H1 (cell line): ENCODE data around the gene FBXL17. TPM values are rescaled to one million over a fixed set of nuclear protein-coding genes. Genes with fewer than 3 reads are reported as not detected.

ENCODE experiments used
- CTCF ChIA-PET: fragments of 300-600 bp; sonication (Branson Sonifier 250); formaldehyde crosslinking; loops from one replicate; lab custom pipeline; 2021; ENCODE audit not compliant: partially characterized antibody; lab: Charles Lee
- POLR2A ChIA-PET: fragments of 300-600 bp; sonication (Branson Sonifier 250); formaldehyde crosslinking; loops from one replicate; lab custom pipeline; 2021; ENCODE audit warnings: inconsistent platforms; ENCODE audit not compliant: partially characterized antibody; lab: Charles Lee
- DNase-seq, 2 experiments: peaks; one replicate each; pipeline versions ENCODE4 v3.0.0 to v3.0.0-alpha.2; 2010 to 2022; ENCODE audit warnings: low spot score in 2 of 2, low read depth in 1 of 2, mixed read lengths in 1 of 2
- FAIRE-seq: peaks from 2 replicates; lab custom pipeline; 2011; peaks lifted over from hg19 to GRCh38; lab: Jason Lieb, UNC
- H2AFZ ChIP-seq: 2 replicates; pipeline ENCODE4 v1.8.1; 2012; ENCODE audit warnings: low read length, inconsistent platforms
- H2AK5ac ChIP-seq: 2 replicates; pipeline ENCODE4 v1.6.1; 2013; ENCODE audit warnings: low read depth, low read length
- H2BK120ac ChIP-seq: replicated peaks from 2 replicates; pipeline ENCODE3; 2013; ENCODE audit warnings: low read depth, low read length, inconsistent platforms
- H2BK12ac ChIP-seq: 2 replicates; pipeline ENCODE4 v1.6.1; 2013; ENCODE audit warnings: low read depth, low read length
- H2BK15ac ChIP-seq: 2 replicates; pipeline ENCODE4 v1.6.1; 2013; ENCODE audit warnings: low read length
- H2BK20ac ChIP-seq: 2 replicates; pipeline ENCODE4 v1.6.1; 2013; ENCODE audit warnings: low read length
- H2BK5ac ChIP-seq: 2 replicates; pipeline ENCODE4 v1.6.1; 2013; ENCODE audit warnings: low read depth, low read length
- H3K14ac ChIP-seq: 2 replicates; pipeline ENCODE4 v1.6.1; 2013; ENCODE audit warnings: inconsistent platforms; ENCODE audit not compliant: insufficient read length
- H3K18ac ChIP-seq: 2 replicates; pipeline ENCODE4 v1.6.1; 2013; ENCODE audit warnings: low read length; ENCODE audit errors: extremely low read depth
- H3K23ac ChIP-seq: 2 replicates; pipeline ENCODE4 v1.6.1; 2013; ENCODE audit warnings: inconsistent platforms; ENCODE audit not compliant: insufficient read length
- H3K23me2 ChIP-seq: 2 replicates; pipeline ENCODE4 v1.6.1; 2013; ENCODE audit warnings: low read depth, low read length
- H3K27ac ChIP-seq: 2 replicates; pipeline ENCODE4 v1.6.1; 2011; ENCODE audit warnings: low read depth, low read length, inconsistent platforms
- H3K27me3 ChIP-seq, 4 experiments: replicated peaks in 1 of 4; 1 replicate in 1 of 4; 2 replicates in 3 of 4; pipeline versions ENCODE4 v1.6.1 to v1.8.1; 2011 to 2013; ENCODE audit warnings: low read length in 3 of 4, mild to moderate bottlenecking in 3 of 4, inconsistent platforms in 2 of 4, mixed read lengths in 2 of 4, moderate library complexity in 1 of 4; ENCODE audit not compliant: control insufficient read depth in 3 of 4, insufficient read depth in 3 of 4; ENCODE audit errors: extremely low read depth in 1 of 4
- H3K36me3 ChIP-seq, 4 experiments: 2 replicates each; pipeline versions ENCODE4 v1.6.1 to v1.8.1; 2011 to 2013; ENCODE audit warnings: mild to moderate bottlenecking in 4 of 4, low read length in 3 of 4, moderate library complexity in 2 of 4, control low read depth in 1 of 4, inconsistent platforms in 1 of 4; ENCODE audit not compliant: insufficient read depth in 4 of 4, control insufficient read depth in 2 of 4
- H3K4ac ChIP-seq: replicated peaks from 2 replicates; pipeline ENCODE3; 2013; ENCODE audit warnings: low read length, low read depth, mixed read lengths, inconsistent platforms; ENCODE audit not compliant: insufficient read length
- H3K4me1 ChIP-seq, 4 experiments: replicated peaks in 1 of 4; 1 replicate in 1 of 4; 2 replicates in 3 of 4; pipeline versions ENCODE4 v1.6.1 to v1.8.1; 2011 to 2013; ENCODE audit warnings: low read length in 3 of 4, inconsistent platforms in 2 of 4, mixed read lengths in 1 of 4; ENCODE audit not compliant: insufficient read depth in 4 of 4, control insufficient read depth in 3 of 4
- H3K4me2 ChIP-seq, 2 experiments: 2 replicates each; pipeline versions ENCODE4 v1.6.1 to v1.8.1; 2011 to 2013; ENCODE audit warnings: low read depth in 2 of 2, low read length in 2 of 2, control low read depth in 1 of 2, inconsistent platforms in 1 of 2, mild to moderate bottlenecking in 1 of 2; ENCODE audit not compliant: insufficient read depth in 1 of 2
- H3K4me3 ChIP-seq, 4 experiments: fragments of 200-600, 300-600 bp in 1 of 4; sonication (generic), shearing (Covaris generic), sonication (Bioruptor Twin) in 1 of 4; 2 replicates each; pipeline versions ENCODE4 v1.5.1 to v1.8.1; 2011 to 2016; ENCODE audit warnings: low read length in 4 of 4, low read depth in 3 of 4, control low read depth in 2 of 4, inconsistent platforms in 2 of 4, mild to moderate bottlenecking in 2 of 4, mixed read lengths in 1 of 4, moderate library complexity in 1 of 4; ENCODE audit not compliant: insufficient read depth in 2 of 4; ENCODE audit errors: extremely low read depth in 1 of 4
- H3K56ac ChIP-seq: replicated peaks from 2 replicates; pipeline ENCODE3; 2013; ENCODE audit warnings: low read depth, mild to moderate bottlenecking, mixed read lengths, low read length, inconsistent platforms; ENCODE audit not compliant: insufficient read length
- H3K79me1 ChIP-seq: 2 replicates; pipeline ENCODE4 v1.6.1; 2013; ENCODE audit warnings: low read depth, low read length, control low read depth
- H3K79me2 ChIP-seq, 2 experiments: 2 replicates each; pipeline versions ENCODE4 v1.6.1 to v1.8.1; 2012 to 2013; ENCODE audit warnings: low read length in 2 of 2, mild to moderate bottlenecking in 2 of 2, inconsistent platforms in 1 of 2; ENCODE audit not compliant: insufficient read depth in 2 of 2, control insufficient read depth in 1 of 2
- H3K9ac ChIP-seq, 4 experiments: replicated peaks in 1 of 4; 1 replicate in 1 of 4; 2 replicates in 3 of 4; pipeline versions ENCODE4 v1.6.1 to v1.8.1; 2011 to 2013; ENCODE audit warnings: low read depth in 3 of 4, low read length in 3 of 4, control low read depth in 2 of 4, mild to moderate bottlenecking in 2 of 4, moderate library complexity in 2 of 4, inconsistent platforms in 1 of 4; ENCODE audit errors: extremely low read depth in 1 of 4
- H3K9me3 ChIP-seq, 2 experiments: 2 replicates each; pipeline versions ENCODE4 v1.6.1 to v1.8.1; 2012 to 2013; ENCODE audit warnings: mild to moderate bottlenecking in 2 of 2, moderate library complexity in 2 of 2, control low read depth in 1 of 2, inconsistent platforms in 1 of 2, low read depth in 1 of 2, low read length in 1 of 2, mixed read lengths in 1 of 2; ENCODE audit not compliant: insufficient read depth in 2 of 2
- H4K20me1 ChIP-seq, 2 experiments: replicated peaks in 1 of 2; 2 replicates each; pipeline versions ENCODE3 to v1.8.1; 2011 to 2013; ENCODE audit warnings: inconsistent platforms in 2 of 2, low read length in 2 of 2, mild to moderate bottlenecking in 1 of 2; ENCODE audit not compliant: insufficient read depth in 2 of 2, control insufficient read depth in 1 of 2
- H4K5ac ChIP-seq: 2 replicates; pipeline ENCODE4 v1.6.1; 2013; ENCODE audit warnings: low read length, low read depth, mixed read lengths, inconsistent platforms; ENCODE audit not compliant: insufficient read length
- H4K8ac ChIP-seq: 2 replicates; pipeline ENCODE4 v1.8.0; 2013; ENCODE audit warnings: mild to moderate bottlenecking, moderate library complexity, low read length, inconsistent platforms; ENCODE audit not compliant: insufficient read depth; ENCODE audit errors: extremely low read depth
- H4K91ac ChIP-seq: replicated peaks from 2 replicates; pipeline ENCODE3; 2013; ENCODE audit warnings: low read length, mixed read lengths, inconsistent platforms; ENCODE audit not compliant: insufficient read length
- ATF3 ChIP-seq: IDR thresholded peaks from 2 replicates; pipeline ENCODE4 v1.6.1; 2011; ENCODE audit warnings: low read depth, mild to moderate bottlenecking, low read length; ENCODE audit not compliant: insufficient read depth
- BACH1 ChIP-seq: IDR thresholded peaks from 2 replicates; pipeline ENCODE4 v1.6.1; 2012; ENCODE audit warnings: low read length, improper control_type of control experiment
- CBX5 ChIP-seq: fragments of 300-800, 300-1000 bp; sonication (generic); IDR thresholded peaks from 2 replicates; pipeline ENCODE4 v1.7.1; 2016; ENCODE audit warnings: antibody characterized with exemption, low read length, low read depth
- GABPA ChIP-seq: IDR thresholded peaks from 2 replicates; pipeline ENCODE4 v1.6.1; 2011; ENCODE audit warnings: mild to moderate bottlenecking, low read length, moderate library complexity, borderline replicate concordance; ENCODE audit not compliant: insufficient read depth
- MAFK ChIP-seq: IDR thresholded peaks from 2 replicates; pipeline ENCODE4 v1.6.1; 2012; ENCODE audit warnings: low read depth, mild to moderate bottlenecking, improper control_type of control experiment, low read length
- NANOG ChIP-seq: IDR thresholded peaks from 2 replicates; pipeline ENCODE4 v1.6.1; 2011; ENCODE audit warnings: low read length, low read depth, mild to moderate bottlenecking, inconsistent platforms; ENCODE audit not compliant: insufficient read depth, poor library complexity, severe bottlenecking
- SP4 ChIP-seq: IDR thresholded peaks from 2 replicates; pipeline ENCODE4 v1.6.1; 2012; ENCODE audit warnings: low read length, inconsistent platforms
- TBP ChIP-seq: IDR thresholded peaks from 2 replicates; pipeline ENCODE4 v1.6.1; 2011; ENCODE audit warnings: low read depth, low read length, improper control_type of control experiment
- WGBS, 2 experiments: shearing (Covaris generic) in 1 of 2; methylation state at CpG; one replicate each; pipeline versions ENCODE4 v1.1.6 to v1.1.7; 2013 to 2015; ENCODE audit warnings: low lambda C conversion rate in 2 of 2, mixed read lengths in 2 of 2, inconsistent platforms in 1 of 2, low coverage in 1 of 2, missing lambda C conversion rate in 1 of 2; ENCODE audit not compliant: insufficient replicate concordance in 2 of 2, insufficient coverage in 1 of 2, insufficient read length in 1 of 2; ENCODE audit errors: extremely low coverage in 1 of 2, missing lambda C conversion rate in 1 of 2; 5-methylcytosine and 5-hydroxymethylcytosine counted together
- polyA plus RNA-seq, 7 experiments: library from polyadenylated mRNA; depleted of rRNA in 3 of 7; stranded (reverse) in 5 of 7; unstranded in 2 of 7; fragments of >200 nt in 5 of 7; fragments of 200-250 nt in 2 of 7; gene quantifications; 1 replicate in 5 of 7; 2 replicates in 1 of 7; 4 replicates in 1 of 7; pipeline versions ENCODE4 v1.2.1 to v1.2.3, GENCODE V29; 2011 to 2013; ENCODE audit warnings: missing spikeins in 2 of 7, mixed read lengths in 2 of 7
- total RNA-seq: library from RNA; stranded (reverse); fragmentation: NEBNext Ultra II Directional; extraction: Animal tissue kit (Norgen Biotek cat#: 25700); gene quantifications from 2 replicates; pipeline ENCODE4 v1.2.1, GENCODE V29; 2021

The FBXL17 gene
- total and polyA plus RNA-seq, 2 of the 8 experiments (the other 6 are each of a cell fraction or from before 2014, with no cell fraction given) = 0.35 to 4.3 TPM

GRCh38 chr5:107889387-107889786, 492.5 kb downstream of the FBXL17 start:
- no peaks in the 10 kb centered on the region for H3K79me1 ChIP-seq
- H3K56ac ChIP-seq = no peak overlapping the region
- H2BK20ac ChIP-seq = no peak overlapping the region
- POLR2A ChIA-PET = no interaction called here
- H2BK120ac ChIP-seq = no peak overlapping the region
- no peak overlapping the region for H3K23ac ChIP-seq
- H3K23me2 ChIP-seq = no peaks in the 10 kb centered on the region
- no peak overlapping the region for H2AK5ac ChIP-seq
- no peaks in the 10 kb centered on the region for H4K20me1 ChIP-seq
- WGBS, 2 experiments = 77% methylated on average over 3 of the region's 3 CpGs; no CpG with 5 or more reads in 1 of the 2 experiments
- no peaks in the 10 kb centered on the region for H3K36me3 ChIP-seq
- no peak overlapping the region for H3K4me3 ChIP-seq
- H2AFZ ChIP-seq = no peak overlapping the region
- no peaks in the 10 kb centered on the region for H3K9me3 ChIP-seq
- no peaks in the 10 kb centered on the region for H3K79me2 ChIP-seq
- no peak overlapping the region for H4K91ac ChIP-seq
- H3K4me2 ChIP-seq = no peak overlapping the region
- H2BK12ac ChIP-seq = no peak overlapping the region
- no peak overlapping the region for H3K18ac ChIP-seq
- no peak overlapping the region for H4K8ac ChIP-seq
- no peaks in the 10 kb centered on the region for H3K27me3 ChIP-seq
- no peak overlapping the region for H4K5ac ChIP-seq
- no peak for DNase-seq
- H3K4me1 ChIP-seq = peaks cover 0 to 3% (median 0%) of the 10 kb centered on the region in 4 experiments; a peak in 1 of 7 replicates
- H2BK15ac ChIP-seq = no peak overlapping the region
- H3K14ac ChIP-seq = no peak overlapping the region
- no peak for FAIRE-seq
- H3K9ac ChIP-seq = no peak overlapping the region
- TF ChIP-seq BACH1 (no peak), NANOG (no peak), CBX5 (no peak), ATF3 (no peak), SP4 (no peak), MAFK (no peak), TBP (no peak), GABPA (no peak)
- TF ChIP-seq, all 59 proteins: peak for 0
- CTCF ChIA-PET = no interaction called here
- Histone ChIP-seq H3K4ac (no peak overlapping the region), H3K27ac (no peak overlapping the region), H2BK5ac (no peak overlapping the region)
